HG03571 (cell line): Measurements from ENCODE around the gene EPB42.
"Not testable (repeated sequence)": the region's sequence is repeated elsewhere in the genome, so short reads cannot be mapped to it uniquely, and the experiment has no call there.

Source experiments
- ATAC-seq: cut with Tn5 transposase; IDR thresholded peaks from one replicate; pipeline ENCODE4 v1.9.1; 2021; ENCODE audit not compliant: unreplicated experiment

The EPB42 gene

DNA sequence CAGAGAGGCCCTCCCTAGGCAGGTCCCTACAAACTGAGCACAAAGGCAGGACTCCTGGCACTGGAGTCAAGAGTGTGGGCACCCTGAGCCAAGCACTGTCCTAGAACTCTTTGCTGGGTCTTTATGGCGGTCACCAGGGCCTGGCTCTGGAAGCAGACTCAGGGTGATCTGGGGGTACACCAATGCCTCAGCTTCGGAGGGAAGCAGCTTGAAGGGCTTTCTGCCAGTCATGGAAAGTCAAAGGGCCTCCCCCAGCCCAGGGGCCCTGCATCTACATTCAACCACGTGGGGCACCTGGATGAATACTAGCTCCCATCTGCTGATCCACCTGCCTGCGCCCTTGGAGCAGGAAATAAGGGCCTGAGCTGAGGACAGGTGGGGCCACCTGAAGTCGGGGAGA, 7.4 kb downstream of the EPB42 start:
- no peak for ATAC-seq

DNA sequence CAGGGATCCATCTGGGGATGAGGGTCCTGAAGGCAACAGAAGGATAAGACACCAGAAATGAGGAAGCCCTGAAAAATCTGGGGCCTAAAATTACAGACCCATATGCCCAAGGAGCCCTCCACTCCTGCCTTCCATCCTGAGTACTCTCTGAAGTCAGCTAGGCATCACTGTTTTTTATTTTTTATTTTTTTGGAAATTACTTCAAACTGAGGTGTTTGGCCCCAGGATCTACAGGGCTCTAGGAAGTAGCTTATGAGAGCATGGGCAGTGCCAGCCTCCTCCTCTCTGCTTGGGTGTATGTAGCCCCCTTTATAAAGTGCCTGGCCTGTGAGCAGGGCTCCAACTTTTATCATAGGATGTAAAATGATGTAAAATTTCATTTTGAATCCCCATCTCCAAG, 7.9 kb downstream of the EPB42 start:
- ATAC-seq, result no peak

DNA sequence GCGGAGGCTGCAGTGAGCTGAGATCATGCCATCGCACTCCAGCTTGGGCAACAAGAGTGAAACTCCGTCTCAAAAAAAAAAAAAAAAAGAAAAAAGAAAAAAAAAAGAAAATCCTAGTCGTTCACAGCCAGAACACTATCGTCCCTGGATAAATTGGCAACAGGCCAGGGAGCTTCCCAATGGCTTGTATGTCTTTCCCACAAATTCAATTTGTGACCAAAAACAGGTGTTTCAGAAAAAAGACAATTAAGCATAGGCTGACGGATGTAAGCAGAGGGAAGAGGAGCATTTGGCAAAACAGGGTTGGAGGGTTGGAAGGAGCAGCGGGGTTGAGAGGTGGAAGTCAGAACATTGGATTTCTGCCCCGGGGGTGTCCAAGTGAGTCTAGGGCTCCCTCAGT, 8.5 kb downstream of the EPB42 start:
- no peak for ATAC-seq

DNA sequence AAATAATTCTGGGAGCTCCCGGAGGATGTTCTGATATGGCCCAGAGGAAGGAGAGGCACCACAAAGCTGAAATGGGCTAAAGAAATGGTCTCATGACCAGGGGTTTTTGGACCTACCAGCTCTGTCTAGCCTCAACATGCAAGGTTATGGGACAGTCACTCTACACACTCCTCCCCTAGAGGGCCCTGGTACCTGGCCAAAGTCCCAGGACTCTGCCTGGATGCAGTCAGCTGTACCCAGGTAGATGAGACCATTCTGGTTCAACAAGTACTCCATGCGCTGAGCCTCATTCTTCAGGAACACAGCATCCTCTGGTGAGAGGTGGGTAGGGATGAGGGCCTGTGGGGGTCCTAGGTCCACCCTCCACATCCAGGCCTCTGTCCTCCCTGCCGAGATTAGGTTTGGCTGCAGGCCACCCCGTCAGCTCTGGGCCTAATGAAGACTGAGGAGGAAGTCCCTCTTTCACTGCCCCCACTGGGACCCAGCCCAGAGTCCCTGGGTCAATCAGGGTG, 9.5 kb downstream of the EPB42 start:
- no peak for ATAC-seq

DNA sequence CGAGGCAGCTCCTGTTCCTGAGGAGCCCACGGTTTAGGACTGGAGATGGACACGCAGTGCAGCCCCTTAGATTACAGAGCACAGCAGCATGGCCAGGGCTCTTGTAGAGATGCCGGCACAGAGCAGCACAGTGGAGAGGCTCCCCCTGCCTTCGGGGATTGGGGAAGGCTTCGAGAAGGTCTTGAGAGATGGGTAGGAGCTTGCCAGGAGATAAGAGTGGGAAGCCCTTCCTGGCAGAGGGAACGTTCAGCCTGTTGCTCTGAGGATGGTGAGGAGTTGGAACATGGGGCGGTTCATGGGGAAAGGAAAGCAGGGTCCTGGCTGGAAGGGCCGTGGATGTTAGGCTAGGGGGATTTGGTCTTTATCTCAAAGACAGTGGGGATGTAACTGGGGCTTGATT, 10.0 kb downstream of the EPB42 start:
- ATAC-seq, result no peak

DNA sequence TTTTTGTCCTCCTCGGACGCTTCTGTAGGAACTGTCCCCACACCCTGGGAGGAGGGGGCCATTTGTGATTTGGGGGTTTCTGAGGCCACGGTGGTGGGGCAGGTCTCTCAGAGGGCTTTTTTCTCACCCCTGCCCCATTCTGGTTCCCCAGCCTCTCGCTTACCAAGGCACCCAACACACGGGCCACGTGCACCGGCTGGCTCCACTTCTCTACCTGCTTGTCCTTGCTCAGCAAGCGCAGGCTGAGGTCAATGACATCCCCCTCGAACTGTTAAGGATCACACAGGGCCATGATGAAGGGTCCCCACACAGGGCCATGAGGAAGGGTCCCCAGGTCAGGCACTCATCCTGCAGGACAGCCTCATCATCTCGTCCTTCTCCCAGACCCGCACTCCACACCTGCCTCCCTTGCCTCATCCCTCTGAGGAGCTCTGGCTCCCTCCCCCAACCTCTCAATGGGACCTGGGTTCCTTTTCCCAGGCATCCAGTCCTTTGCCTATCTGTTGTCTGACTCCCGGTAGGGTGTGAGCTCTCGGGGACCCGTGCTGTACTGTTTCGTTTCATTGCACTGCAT, 10.6 kb downstream of the EPB42 start:
- ATAC-seq, result no peak

DNA sequence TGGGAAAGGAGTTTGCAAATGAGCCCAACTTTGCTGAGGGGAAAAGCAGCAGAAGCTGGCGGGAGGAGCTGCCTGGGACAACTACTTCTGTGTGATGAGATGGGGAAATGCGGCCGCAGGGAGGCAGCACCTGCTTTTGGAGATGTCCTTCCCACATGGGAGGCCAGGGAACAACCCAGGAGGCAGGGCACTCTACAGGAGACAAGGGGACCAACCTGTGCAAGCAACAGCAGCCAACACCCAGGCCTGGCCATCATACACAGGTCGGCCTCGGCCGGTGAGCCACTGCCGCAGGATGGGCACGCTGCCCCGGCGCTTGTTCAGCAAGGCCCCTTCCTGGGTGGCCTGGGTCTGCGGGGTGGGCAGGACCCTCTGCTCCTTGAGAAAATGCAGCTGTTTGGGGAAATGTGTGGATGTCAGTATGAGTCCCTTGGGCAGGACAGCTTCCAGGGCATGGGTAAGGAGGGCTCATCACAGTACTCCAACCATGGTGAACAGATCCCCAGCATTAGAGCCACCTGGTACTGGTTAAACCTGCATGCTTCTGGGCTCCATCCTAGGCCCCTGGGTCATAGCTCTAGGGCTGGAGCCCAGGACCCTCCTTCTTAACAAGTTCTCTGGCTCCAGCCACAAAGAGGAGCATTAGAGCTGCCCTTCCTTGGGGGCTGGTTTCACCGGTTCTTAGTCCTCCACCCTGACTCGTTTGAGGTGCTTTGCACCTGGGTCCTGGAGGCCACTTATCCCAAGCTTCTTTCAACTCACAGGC, 11.6 kb downstream of the EPB42 start:
- ATAC-seq, result no peak

DNA sequence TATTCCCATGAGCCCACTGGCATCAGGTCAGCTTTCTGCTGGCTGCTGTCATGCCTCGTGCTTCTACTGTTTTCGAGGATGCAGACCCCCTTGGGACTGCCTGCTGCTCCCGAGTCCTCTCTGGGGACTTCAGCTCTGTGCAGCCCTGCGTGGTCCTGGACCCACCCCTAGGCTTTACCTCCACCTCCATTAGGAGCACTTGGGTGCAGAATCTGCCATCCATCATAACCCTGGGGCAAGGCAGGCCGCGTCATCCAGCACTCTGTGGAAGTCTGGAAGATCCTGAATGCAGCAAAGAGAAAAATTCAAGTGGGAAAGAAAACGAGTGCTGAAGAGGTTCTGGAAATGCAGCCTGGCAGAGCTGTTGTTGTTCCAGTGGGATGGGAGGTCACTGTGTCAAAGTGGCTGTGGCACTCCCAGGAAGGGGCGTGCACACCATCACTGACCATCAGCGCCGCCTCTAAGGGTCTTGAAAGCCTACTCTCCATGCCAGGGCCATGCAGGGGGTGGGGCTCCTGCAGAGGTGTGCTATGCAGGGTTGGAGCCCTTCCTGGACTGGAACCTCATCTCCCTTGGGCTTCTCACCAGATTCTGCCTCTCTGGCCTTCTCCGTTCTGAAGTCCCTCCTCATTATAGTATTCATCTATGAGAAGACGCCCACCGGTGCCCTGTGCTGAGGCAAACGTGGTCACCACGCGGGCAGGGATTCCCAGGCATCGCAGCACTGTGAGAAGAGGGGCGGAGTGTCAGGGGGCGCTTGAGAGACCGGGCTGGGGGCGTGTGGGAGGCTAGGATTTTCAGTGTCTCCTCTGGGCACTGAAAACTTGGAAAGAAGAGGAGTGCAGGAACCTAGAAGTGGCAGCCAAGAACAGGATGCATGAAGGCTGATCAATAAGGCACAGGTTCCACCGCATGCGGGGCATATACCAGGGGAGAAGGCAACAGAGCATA, 12.5 kb downstream of the EPB42 start:
- no peak for ATAC-seq

DNA sequence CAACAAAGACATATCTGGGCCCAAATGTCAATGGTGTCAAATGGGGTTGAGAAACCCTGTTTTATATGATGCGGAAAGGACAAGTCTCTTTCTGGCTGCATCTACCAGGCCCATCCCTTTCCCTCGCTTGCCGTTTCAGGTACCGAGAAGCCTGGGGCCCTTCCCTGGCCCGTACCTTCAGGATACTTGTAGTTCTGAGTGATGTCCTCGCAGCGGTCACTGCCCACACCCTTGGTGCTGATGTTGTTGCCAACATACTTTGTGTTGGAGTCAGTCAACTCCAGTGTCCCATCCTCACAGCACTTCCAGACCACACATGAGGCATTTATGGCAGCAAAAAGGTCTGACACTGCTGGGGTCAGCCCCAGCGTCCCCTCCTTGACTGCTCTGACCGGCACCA, 13.8 kb downstream of the EPB42 start:
- ATAC-seq, result no peak

DNA sequence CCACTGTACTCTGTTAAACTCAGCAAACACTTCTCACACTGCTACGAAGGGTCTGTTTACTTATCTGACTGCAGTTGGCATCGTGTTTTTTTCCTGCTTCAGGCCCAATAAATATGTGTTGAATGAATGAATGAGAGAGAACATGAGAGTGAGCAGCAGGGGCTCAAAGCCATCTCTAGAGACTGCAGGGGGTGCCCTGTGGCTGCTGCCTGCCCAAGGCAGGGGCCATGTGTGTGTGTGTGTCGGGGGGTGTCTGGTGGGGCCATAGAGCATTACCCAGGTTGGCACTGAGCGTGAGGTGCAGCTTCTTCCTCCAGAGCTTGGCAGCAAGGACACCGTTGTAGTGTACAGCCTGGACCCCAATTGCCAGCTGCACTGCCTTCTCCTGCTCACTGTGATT, 14.8 kb downstream of the EPB42 start:
- no peak for ATAC-seq

DNA sequence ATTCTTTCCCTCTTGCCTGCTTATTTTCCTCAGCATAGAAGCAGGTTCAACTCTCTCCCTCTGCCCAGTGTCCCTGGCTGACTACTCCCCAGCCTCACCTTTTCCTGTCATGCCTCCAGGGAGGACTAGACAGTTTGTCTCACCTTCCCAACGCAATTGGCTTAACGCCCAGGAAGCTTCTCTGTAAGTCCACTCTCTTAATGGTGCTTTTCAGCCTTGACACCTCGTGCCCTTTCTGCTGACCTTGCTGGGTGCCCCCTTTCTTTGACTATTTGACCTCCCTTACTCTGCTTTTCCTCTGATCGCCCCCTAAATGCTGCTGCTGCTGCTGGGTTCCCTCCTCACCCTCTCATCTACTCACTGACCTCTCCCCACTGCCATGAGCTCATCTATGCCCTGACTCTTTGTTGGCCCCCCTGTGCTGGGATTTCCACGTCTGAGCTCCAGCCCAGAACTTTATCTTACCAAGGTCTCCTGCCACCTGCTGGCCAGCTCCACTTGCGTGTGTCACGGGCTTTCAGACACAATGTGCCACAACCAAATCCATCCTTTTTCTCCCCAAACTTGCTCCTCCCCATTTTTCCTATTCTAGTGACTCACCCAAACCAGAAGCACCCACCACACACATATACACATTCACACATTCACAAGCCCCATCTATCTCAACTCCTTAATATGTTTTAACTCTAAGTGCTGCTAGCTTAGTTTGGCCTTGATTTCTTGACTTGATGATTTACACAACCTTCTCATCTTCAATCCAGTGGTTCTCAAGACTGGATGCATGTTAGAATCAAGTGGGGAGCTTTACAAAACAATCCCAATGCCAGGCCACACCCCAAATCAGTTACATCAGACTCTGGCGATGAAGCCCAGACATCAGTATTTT, 16.6 kb downstream of the EPB42 start:
- no peak for ATAC-seq

DNA sequence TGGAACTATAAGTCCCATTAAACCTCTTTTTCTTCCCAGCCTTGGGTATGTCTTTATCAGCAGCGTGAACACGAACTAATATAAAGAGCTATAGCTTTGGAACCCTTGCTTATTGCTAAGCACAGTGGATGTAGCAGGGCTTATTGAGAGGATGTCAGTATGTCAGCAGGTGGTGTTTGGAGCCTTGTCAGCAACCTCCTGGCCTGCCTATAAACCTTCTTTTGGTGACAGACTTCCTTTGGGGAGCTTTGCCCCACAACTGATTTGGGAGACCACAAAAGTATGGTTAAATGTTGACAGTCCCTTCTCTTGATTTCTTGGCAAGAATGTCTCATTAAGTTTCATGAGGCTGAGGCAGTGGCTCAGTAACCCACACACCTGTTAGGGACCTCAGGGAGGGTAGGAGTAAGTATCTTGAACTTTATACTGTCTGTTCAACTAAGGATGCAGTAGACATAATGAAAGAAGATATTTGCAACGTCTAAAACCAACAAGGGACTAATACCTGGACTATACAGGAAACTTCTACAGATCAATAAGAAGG, 20.8 kb downstream of the EPB42 start:
- ATAC-seq, result no peak

DNA sequence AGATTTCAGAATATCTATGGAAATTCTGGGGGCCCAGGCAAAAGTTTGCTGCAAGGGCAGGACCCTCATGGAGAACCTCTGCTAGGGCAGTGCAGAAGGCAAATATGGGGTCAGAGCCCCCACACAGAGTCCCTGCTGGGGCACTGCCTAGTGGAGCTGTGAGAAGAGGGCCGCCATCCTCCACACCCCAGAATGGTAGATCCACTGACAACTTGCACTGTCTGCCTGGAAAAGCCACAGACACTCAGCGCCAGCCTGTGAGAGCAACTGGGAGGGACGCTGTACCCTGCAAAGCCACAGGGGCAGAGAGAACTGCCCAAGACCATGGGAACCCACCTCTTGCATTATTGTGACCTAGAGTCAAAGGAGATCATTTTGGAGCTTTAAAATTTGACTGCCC, 21.8 kb downstream of the EPB42 start:
- ATAC-seq, result no peak

DNA sequence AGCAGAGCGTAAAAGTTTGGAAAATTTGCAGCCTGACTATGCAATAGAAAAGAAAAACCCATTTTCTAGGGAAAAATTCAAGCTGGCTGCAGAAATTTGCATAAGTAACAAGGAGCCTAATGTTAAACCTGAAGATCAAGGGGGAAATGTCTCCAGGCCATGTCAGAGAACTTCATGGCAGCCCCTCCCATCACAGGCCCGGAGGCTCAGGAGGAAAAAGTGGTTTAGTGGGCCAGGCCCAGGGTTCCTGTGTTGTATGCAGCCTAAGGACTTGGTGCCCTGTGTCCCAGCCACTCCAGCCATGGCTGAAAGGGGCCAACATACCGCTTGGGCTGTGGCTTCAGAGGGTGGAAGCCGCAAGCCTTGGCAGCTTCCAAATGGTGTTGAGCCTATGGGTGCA, 22.3 kb downstream of the EPB42 start:
- ATAC-seq, result not testable (repeated sequence)

DNA sequence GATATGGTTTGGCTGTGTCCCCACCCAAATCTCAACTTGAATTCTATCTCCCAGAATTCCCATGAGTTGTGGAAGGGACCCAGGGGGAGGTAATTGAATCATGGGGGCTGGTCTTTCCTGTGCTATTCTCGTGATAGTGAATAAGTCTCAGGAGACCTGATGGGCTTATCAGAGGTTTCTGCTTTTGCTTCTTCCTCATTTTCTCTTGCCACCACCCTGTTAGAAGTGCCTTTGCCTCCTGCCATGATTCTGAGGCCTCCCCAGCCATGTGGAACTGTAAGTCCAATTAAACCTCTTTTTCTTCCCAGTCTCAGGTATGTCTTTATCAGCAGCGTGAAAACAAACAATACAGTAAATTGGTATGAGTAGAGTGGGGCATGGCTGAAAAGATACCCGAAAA, 23.0 kb downstream of the EPB42 start:
- ATAC-seq, result not testable (repeated sequence)

DNA sequence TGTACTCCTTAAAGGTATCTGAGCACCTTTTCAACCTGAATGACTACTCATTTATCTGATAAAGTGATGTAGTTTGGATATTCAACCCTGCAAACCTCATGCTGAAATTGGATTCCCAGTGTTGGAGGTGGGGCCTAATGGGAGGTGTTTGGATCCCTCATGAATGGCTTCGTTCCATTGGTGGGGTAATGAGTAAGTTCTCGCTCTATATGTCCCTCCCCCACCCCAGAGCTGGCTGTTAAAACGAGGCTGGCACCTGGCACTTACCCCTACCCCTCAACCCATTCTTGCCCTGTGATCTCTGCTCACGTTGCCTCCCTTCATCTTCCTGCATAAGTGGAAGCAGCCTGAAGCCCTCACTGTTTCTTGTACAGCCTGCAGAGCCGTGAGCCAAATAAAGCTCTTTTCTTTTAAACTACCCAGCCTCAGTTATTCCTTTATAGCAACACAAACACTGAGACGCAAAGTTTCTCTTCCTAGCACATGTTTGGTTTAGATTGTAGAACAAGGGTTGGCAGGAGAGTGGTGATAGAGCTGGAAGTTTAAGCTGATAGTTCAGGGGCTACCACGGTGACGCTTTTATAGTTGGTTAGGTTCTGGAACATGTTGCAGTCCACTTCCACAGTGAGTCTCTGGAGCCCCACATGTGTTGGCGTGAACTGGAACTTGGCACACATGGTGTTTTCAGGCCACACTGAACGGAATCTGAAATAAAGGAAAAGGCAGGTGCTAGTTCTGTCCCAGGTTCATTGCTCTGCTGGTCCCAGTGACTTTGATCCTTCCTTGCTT, 23.9 kb downstream of the EPB42 start:
- no peak for ATAC-seq

DNA sequence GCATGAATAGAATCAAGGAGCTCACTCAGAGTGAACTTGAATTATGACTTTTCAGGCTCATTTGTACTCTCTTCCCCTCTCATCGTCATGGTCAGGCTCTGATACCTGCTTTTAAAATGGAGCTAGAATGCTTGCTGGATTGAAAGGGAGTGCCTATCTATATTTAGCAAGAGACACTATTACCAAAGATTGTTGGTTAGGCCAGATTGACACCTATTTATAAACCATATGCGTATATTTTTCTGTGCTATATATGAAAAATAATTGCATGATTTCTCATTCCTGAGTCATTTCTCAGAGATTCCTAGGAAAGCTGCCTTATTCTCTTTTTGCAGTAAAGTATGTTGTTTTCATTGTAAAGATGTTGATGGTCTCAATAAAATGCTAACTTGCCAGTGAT, 26.0 kb downstream of the EPB42 start:
- no peak for ATAC-seq

DNA sequence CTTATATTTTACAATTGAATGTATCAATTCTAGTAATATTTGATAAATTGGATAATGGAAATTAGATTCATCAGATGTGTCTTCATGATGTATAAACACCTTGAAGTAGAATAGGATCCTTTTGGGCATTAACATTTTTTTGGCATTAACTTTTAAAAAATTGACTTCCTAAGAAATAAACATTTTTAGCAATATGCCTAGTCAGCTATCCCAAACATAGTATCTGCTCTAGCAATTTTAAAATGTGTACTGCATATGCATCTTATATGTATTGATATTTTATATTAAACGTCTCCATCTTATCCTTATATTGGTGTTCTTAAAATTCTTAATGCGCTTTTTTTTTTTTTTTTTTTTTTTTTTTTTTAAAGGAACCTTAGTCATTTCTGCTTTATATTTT, 27.1 kb downstream of the EPB42 start:
- no peak for ATAC-seq

DNA sequence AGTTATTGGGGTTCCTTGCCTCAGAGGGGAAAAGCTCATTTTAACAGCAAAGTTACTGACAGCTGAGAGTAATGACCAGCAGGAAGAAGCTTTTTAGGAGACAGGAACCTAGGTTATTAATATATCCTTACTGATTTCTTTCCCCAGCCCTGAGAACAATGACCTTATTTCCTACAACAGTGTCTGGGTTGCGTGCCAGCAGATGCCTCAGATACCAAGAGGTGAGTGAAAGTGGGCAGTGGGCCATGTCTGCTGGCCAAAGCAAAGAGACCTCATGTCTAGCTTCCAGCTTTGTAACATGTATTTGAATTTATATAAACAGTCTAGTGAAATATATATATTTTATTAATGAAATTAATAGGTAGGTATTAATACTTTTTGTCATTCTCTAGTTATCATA, 30.6 kb downstream of the EPB42 start:
- no peak for ATAC-seq

DNA sequence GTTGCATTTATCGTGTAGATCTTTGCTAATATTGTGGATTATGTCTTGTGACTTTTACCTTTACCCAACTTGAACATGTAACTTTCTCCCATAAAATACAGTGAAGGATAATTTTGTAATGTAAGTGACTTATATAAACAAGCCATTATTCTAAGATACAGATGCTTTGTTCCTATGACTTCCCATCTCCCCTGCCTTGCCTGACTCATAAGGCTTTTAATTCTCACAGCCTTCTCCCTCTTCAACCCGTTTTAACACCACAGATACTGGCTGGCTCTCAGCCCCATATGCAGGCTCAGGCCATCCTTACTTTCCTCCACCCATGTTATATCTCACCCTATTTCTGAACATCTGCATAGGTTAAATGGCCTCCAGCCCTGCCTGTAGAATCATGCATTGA, 31.5 kb downstream of the EPB42 start:
- ATAC-seq, result no peak
